Mucosa of descending colon (tissue), 3 donors: Measurements from ENCODE around the gene RFK. TPM values are rescaled to one million over a fixed set of nuclear protein-coding genes. Genes with fewer than 3 reads are reported as not detected.

Experiments
- ATAC-seq: fragments of 200-7000 bp; cut with Tn5 transposase; one replicate; pipeline ENCODE4 v1.9.1; 2020; ENCODE audit warnings: mild to moderate bottlenecking, moderate library complexity
- DNase-seq, 3 donors: peaks; one replicate each; pipeline ENCODE4 v3.0.0-alpha.2; 2020
- H3K36me3 ChIP-seq: fragments of 200-600 bp; one replicate; pipeline ENCODE4 v1.8.0; 2021; ENCODE audit warnings: low read depth, mild to moderate bottlenecking
- H3K4me1 ChIP-seq: fragments of 200-600 bp; one replicate; pipeline ENCODE4 v1.8.0; 2021; ENCODE audit warnings: low read depth, mild to moderate bottlenecking
- H3K4me3 ChIP-seq: fragments of 200-600 bp; one replicate; pipeline ENCODE4 v1.8.0; 2021; ENCODE audit warnings: mild to moderate bottlenecking
- H3K9me3 ChIP-seq: fragments of 200-600 bp; one replicate; pipeline ENCODE4 v1.8.0; 2021; ENCODE audit warnings: mild to moderate bottlenecking
- CTCF ChIP-seq: fragments of 200-600 bp; IDR thresholded peaks from one replicate; pipeline ENCODE4 v1.8.0; 2022; ENCODE audit warnings: antibody characterized with exemption, mild to moderate bottlenecking
- intact Hi-C, 2 donors: fragments of 100-400 bp; cut with DNase I in 1 of 2; cut with micrococcal nuclease in 1 of 2; formaldehyde crosslinking; loops; one replicate each; pipeline versions ENCODE4 v1.11.0 to v1.11.1; 2022; cut with DNase I, micrococcal nuclease
- total RNA-seq, 3 donors: library from RNA; stranded (reverse); fragmentation: NEBNext Ultra II Directional in 2 of 3; extraction: Animal tissue kit (Norgen Biotek cat#: 25700) in 2 of 3; gene quantifications; one replicate each; pipeline versions ENCODE4 v1.2.1 to v1.2.4, GENCODE V29; 2021 to 2023
- donor health status: DM: no; HTN: no; CAD: no; lungs with moderate emphysema.
- donor health status: DM: no; HTN: no; CAD: no.
- donor health status: DM: no; HTN: yes; CAD: no.

The RFK gene
- total RNA-seq, 3 donors from 2014 or later = 55.6 to 86.2 (median 80.8) TPM

- Histone ChIP-seq H3K4me1 (no peaks in the 10 kb centered on the region), H3K36me3 (no peaks in the 10 kb centered on the region), H3K9me3 (no peaks in the 10 kb centered on the region), H3K4me3 (no peak overlapping the region)
- intact Hi-C loops = no loop called here
- TF ChIP-seq CTCF = no peak
- DNase-seq = no peak
- ATAC-seq = no peak
Observed at GRCh38 chr9:76433836-76434235, 39.6 kb upstream of the RFK start.

GRCh38 chr9:76433406-76433805 lies 39.2 kb upstream of the RFK start:
- no peaks in the 10 kb centered on the region for H3K4me1 ChIP-seq
- DNase-seq = no peak
- TF ChIP-seq CTCF = no peak
- H3K9me3 ChIP-seq = no peaks in the 10 kb centered on the region
- intact Hi-C loops = no loop called here
- no peak for ATAC-seq
- H3K4me3 ChIP-seq = no peak overlapping the region
- no peaks in the 10 kb centered on the region for H3K36me3 ChIP-seq

GRCh38 chr9:76431601-76432000 lies 37.4 kb upstream of the RFK start:
- intact Hi-C loops = no loop called here
- H3K36me3 ChIP-seq = no peaks in the 10 kb centered on the region
- no peaks in the 10 kb centered on the region for H3K4me1 ChIP-seq
- DNase-seq = no peak
- no peak for ATAC-seq
- H3K9me3 ChIP-seq = no peaks in the 10 kb centered on the region
- H3K4me3 ChIP-seq = no peak overlapping the region
- no peak for TF ChIP-seq CTCF

GRCh38 chr9:76426807-76427419 lies 32.7 kb upstream of the RFK start:
- ATAC-seq (no peak), DNase-seq (no peak)
- H3K9me3 ChIP-seq = no peaks in the 10 kb centered on the region
- H3K4me3 ChIP-seq = no peak overlapping the region
- no peaks in the 10 kb centered on the region for H3K4me1 ChIP-seq
- intact Hi-C loops = no loop called here
- H3K36me3 ChIP-seq = no peaks in the 10 kb centered on the region
- no peak for TF ChIP-seq CTCF

GRCh38 chr9:76425677-76426453 lies 31.6 kb upstream of the RFK start:
- no peaks in the 10 kb centered on the region for H3K4me1 ChIP-seq
- TF ChIP-seq CTCF = no peak
- intact Hi-C loops = no loop called here
- H3K4me3 ChIP-seq = no peak overlapping the region
- DNase-seq (no peak), ATAC-seq (no peak)
- H3K36me3 ChIP-seq = no peaks in the 10 kb centered on the region
- no peaks in the 10 kb centered on the region for H3K9me3 ChIP-seq
